Muscle layer of duodenum (tissue), 2 donors: ENCODE data around the gene ARAP1.

Experiments used
- H3K27ac ChIP-seq: one replicate; pipeline ENCODE4 v1.7.0; 2013; ENCODE audit warnings: mild to moderate bottlenecking, low read length
- H3K27me3 ChIP-seq: one replicate; pipeline ENCODE4 v1.7.0; 2013; ENCODE audit warnings: low read depth, mild to moderate bottlenecking, control low read depth, low read length
- H3K36me3 ChIP-seq, 2 donors: one replicate each; pipeline ENCODE4 v1.7.0; 2013; ENCODE audit warnings: low read length in 2 of 2, control low read depth in 1 of 2, mild to moderate bottlenecking in 1 of 2; ENCODE audit not compliant: insufficient read depth in 2 of 2, control insufficient read depth in 1 of 2
- H3K4me1 ChIP-seq, 2 donors: one replicate each; pipeline ENCODE4 v1.7.0; 2013; ENCODE audit warnings: low read length in 2 of 2, mild to moderate bottlenecking in 2 of 2, control low read depth in 1 of 2, moderate library complexity in 1 of 2; ENCODE audit not compliant: insufficient read depth in 2 of 2, control insufficient read depth in 1 of 2
- H3K4me3 ChIP-seq, 2 donors: one replicate each; pipeline ENCODE4 v1.7.0; 2013; ENCODE audit warnings: low read length in 2 of 2, low read depth in 1 of 2, mild to moderate bottlenecking in 1 of 2
- H3K9me3 ChIP-seq, 2 donors: one replicate each; pipeline ENCODE4 v1.7.0; 2013; ENCODE audit warnings: low read length in 2 of 2, control low read depth in 1 of 2, mild to moderate bottlenecking in 1 of 2; ENCODE audit not compliant: control insufficient read depth in 1 of 2
- donor health status: healthy.

ARAP1 gene

DNA sequence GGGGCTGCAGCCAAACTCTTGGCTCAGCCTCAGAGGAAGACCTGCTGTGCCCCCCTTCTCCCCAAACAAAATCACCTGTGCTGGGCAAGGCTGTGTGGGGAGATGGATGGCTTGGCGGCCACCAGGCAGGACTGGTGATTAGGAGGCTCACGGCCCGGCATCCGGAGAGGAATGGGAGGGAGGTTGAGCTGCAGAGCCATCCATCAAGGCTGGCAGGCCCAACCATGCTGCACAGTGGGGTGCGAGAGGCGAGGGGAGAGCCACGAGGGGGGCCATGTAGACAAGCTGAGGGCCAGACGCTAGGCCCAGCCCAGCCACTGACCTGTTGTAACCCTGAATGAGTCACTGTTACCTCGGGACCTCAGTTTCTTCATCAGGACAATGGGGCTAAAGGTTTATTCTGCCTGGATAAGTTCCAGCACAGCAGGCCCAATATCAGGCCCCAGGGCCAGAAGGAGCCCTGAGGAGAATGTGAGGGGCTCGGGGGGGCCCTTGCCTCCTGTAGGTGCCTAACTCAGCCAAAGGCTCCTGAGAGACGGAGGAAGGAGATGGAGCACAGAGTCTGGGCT is 96.2 kb downstream of the ARAP1 start:
- H3K9me3 ChIP-seq = no peaks in the 10 kb centered on the region
- no peak overlapping the region for H3K4me3 ChIP-seq
- H3K27ac ChIP-seq = no peak overlapping the region
- no peaks in the 10 kb centered on the region for H3K27me3 ChIP-seq
- H3K4me1 ChIP-seq = no peaks in the 10 kb centered on the region
- no peaks in the 10 kb centered on the region for H3K36me3 ChIP-seq

- Histone ChIP-seq H3K36me3 (no peaks in the 10 kb centered on the region), H3K27me3 (no peaks in the 10 kb centered on the region), H3K4me1 (no peaks in the 10 kb centered on the region), H3K9me3 (no peaks in the 10 kb centered on the region), H3K27ac (no peak overlapping the region), H3K4me3 (no peak overlapping the region)
These were observed 97.2 kb downstream of the ARAP1 start for GRCh38 chr11:72655014-72655413.

DNA sequence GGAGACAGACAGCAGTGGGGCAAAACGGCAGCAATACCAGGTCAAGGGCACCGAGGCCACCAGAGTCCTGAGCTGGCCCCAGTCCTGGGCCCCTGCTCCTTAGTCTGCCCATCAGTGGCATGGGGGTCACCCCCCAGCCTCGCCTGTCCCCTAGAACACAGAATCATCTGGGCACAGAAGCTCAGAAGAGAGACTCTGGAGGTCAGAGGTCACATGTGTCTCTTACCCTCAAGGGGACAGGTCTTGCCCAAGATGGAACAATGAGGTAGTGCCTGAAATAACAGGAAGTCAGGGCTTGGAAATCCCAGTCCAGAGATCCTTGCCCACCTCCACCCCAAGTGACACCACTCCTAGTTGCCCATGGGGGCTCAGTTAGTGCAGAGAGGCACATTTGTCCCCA is 98.6 kb downstream of the ARAP1 start:
- Histone ChIP-seq H3K4me3 (no peak overlapping the region), H3K36me3 (no peaks in the 10 kb centered on the region), H3K9me3 (no peaks in the 10 kb centered on the region), H3K4me1 (no peaks in the 10 kb centered on the region), H3K27me3 (no peaks in the 10 kb centered on the region), H3K27ac (no peak overlapping the region)

- H3K4me1 ChIP-seq = no peaks in the 10 kb centered on the region
- no peaks in the 10 kb centered on the region for H3K36me3 ChIP-seq
- no peak overlapping the region for H3K27ac ChIP-seq
These were observed 99.2 kb downstream of the ARAP1 start for GRCh38 chr11:72652873-72653630.

DNA sequence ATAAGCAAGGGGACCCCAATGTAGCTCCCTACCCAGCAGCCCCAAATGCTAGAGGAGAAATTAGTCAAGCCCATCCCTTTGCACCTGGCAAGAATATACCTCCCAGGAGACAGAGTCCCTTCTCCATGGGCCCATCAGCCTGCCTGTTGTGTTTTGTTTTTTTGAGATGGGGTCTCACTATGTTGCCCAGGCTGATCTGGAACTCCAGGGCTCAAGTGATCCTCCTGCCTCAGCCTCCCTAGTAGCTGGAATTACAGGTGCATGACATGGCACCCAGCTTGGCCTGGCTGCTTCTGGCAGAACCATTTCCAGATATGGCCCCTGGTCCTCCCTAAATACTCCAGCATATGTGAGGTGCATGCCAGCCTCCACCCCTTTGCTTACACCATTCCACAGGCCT is 100.1 kb downstream of the ARAP1 start:
- H3K4me3 ChIP-seq = no peak overlapping the region

More at GRCh38 chr11:72652873-72653630, 99.2 kb downstream of the ARAP1 start:
- H3K9me3 ChIP-seq = no peaks in the 10 kb centered on the region
- no peak overlapping the region for H3K4me3 ChIP-seq
- H3K27me3 ChIP-seq = no peaks in the 10 kb centered on the region

DNA sequence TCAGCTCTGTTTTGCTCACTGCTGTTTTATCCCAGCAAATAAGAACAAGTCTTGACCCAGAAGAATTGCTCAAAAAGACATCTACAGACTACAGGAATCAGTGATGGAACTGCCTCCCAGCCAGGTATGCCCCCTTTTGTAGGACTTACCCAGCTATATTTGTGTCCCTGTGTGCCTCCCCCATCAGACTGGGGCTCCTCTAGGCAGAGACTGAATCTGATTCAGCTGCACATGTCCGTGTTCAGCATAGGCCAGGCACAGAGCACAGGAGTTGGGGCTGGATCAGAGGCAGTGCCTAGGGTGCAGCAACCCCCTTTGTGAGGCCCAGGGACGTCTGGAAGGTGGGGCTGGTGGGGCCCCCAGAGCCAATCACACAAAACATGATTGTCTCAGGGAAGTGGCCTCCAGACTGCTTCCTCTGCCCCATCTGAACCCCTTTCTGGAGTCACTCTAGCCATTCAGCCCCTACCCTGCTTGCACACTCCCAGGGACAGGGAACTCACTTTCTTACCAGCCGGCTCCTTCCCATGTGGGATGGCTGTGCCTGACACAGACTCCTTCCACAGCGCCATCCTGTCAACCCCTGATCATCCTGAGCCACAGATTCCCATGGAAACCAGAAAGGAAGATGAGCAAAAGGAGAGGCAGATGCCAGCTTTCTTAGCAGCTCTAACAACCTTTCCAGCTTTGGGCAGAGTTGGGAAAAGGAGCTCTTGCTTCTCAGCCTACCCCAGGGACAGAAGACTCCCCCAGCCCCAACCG is 102.8 kb downstream of the ARAP1 start:
- Histone ChIP-seq H3K4me3 (no peak overlapping the region), H3K27ac (no peak overlapping the region), H3K27me3 (no peaks in the 10 kb centered on the region), H3K4me1 (no peaks in the 10 kb centered on the region), H3K9me3 (no peaks in the 10 kb centered on the region), H3K36me3 (no peaks in the 10 kb centered on the region)

More for the DNA sequence above, 100.1 kb downstream of the ARAP1 start:
- Histone ChIP-seq H3K9me3 (no peaks in the 10 kb centered on the region), H3K36me3 (no peaks in the 10 kb centered on the region), H3K27me3 (no peaks in the 10 kb centered on the region), H3K4me1 (no peaks in the 10 kb centered on the region), H3K27ac (no peak overlapping the region)

- Histone ChIP-seq H3K27me3 (no peaks in the 10 kb centered on the region), H3K27ac (no peak overlapping the region), H3K36me3 (no peaks in the 10 kb centered on the region), H3K4me3 (no peak overlapping the region), H3K9me3 (no peaks in the 10 kb centered on the region), H3K4me1 (no peaks in the 10 kb centered on the region)
These were observed 103.6 kb downstream of the ARAP1 start for GRCh38 chr11:72648384-72649136.

- no peak overlapping the region for H3K4me3 ChIP-seq
- H3K27me3 ChIP-seq = no peaks in the 10 kb centered on the region
- no peaks in the 10 kb centered on the region for H3K36me3 ChIP-seq
- no peak overlapping the region for H3K27ac ChIP-seq
- no peaks in the 10 kb centered on the region for H3K9me3 ChIP-seq
- H3K4me1 ChIP-seq = no peaks in the 10 kb centered on the region
These were observed 104.3 kb downstream of the ARAP1 start for GRCh38 chr11:72647882-72648281.

DNA sequence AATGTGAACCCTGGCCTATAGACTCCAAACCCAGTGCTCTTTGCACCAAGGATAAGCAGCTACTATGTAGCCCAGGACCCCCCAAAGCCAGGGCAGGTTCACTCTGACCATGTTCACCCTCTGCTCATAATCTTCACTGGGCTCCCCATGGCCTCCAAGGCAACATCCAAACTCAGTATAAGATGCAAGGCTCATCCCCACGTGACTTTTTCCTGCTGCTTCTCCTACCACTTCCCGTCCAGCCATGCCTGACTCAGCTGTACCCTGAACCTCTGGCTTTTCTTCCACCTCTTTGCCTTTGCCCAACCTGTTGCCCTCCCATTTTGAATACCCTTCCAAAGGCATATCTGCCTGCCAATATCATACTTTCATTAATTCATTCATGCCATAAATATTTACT is 105.7 kb downstream of the ARAP1 start:
- Histone ChIP-seq H3K9me3 (no peaks in the 10 kb centered on the region), H3K27ac (no peak overlapping the region), H3K4me1 (peaks cover 0 to 7% of the 10 kb centered on the region in 2 donors), H3K4me3 (no peak overlapping the region), H3K27me3 (peaks cover 4% of the 10 kb centered on the region), H3K36me3 (no peaks in the 10 kb centered on the region)

GRCh38 chr11:72646024-72646423 is 106.2 kb downstream of the ARAP1 start:
- Histone ChIP-seq H3K36me3 (no peaks in the 10 kb centered on the region), H3K27me3 (peaks cover 8% of the 10 kb centered on the region), H3K9me3 (no peaks in the 10 kb centered on the region), H3K4me1 (peaks cover 0 to 11% of the 10 kb centered on the region in 2 donors), H3K27ac (no peak overlapping the region), H3K4me3 (no peak overlapping the region)

GRCh38 chr11:72643547-72643946 is 108.7 kb downstream of the ARAP1 start:
- no peak overlapping the region for H3K27ac ChIP-seq
- H3K27me3 ChIP-seq = peaks cover 13% of the 10 kb centered on the region
- H3K4me1 ChIP-seq = peaks cover 0 to 22% of the 10 kb centered on the region in 2 donors
- no peaks in the 10 kb centered on the region for H3K36me3 ChIP-seq
- H3K4me3 ChIP-seq = no peak overlapping the region
- no peaks in the 10 kb centered on the region for H3K9me3 ChIP-seq
